Measurements from ENCODE around the gene GSG1L. TPM values are rescaled to one million over a fixed set of nuclear protein-coding genes. Genes with fewer than 3 reads are reported as not detected.

GSG1L gene
- total RNA-seq, 1 donor from 2014 or later = not detected

DNA sequence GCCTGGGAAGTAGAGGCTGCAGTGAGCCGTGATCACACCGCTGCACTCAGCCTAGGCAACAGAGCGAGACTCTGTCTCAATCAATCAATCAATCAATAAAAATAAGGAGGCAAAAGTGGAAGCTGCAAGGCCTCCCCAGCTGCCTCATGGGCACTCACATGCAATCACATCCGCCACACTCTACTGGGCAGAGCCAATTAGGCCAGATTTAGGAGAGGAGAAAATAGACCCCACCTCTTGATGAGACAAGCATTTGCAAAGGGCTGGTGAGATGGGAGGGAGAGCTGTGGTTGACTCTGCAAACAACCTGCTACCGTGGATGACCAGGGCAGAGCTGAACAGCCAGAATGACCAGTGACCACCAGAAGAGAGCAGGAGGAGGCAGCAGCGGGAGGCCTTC, 14.7 kb upstream of the GSG1L start:
- no peak overlapping the region for H3K4me3 ChIP-seq (ENCODE audit: low read depth, low read length)
- DNase-seq (ENCODE audit: low read depth) = no peak
- TF ChIP-seq, protein P1, sequence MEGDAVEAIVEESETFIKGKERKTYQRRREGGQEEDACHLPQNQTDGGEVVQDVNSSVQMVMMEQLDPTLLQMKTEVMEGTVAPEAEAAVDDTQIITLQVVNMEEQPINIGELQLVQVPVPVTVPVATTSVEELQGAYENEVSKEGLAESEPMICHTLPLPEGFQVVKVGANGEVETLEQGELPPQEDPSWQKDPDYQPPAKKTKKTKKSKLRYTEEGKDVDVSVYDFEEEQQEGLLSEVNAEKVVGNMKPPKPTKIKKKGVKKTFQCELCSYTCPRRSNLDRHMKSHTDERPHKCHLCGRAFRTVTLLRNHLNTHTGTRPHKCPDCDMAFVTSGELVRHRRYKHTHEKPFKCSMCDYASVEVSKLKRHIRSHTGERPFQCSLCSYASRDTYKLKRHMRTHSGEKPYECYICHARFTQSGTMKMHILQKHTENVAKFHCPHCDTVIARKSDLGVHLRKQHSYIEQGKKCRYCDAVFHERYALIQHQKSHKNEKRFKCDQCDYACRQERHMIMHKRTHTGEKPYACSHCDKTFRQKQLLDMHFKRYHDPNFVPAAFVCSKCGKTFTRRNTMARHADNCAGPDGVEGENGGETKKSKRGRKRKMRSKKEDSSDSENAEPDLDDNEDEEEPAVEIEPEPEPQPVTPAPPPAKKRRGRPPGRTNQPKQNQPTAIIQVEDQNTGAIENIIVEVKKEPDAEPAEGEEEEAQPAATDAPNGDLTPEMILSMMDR (conservative IDR thresholded peaks at IDR 0.05; ENCODE audit: low read depth, low read length) = no peak

GRCh38 chr16:28073836-28074235, 10.3 kb upstream of the GSG1L start:
- no peak for DNase-seq (ENCODE audit: low read depth)
- H3K4me3 ChIP-seq (ENCODE audit: low read depth, low read length) = no peak overlapping the region
- TF ChIP-seq, protein P1 (conservative IDR thresholded peaks at IDR 0.05; ENCODE audit: low read depth, low read length) = no peak

- H3K4me3 ChIP-seq (ENCODE audit: low read depth, low read length) = no peak overlapping the region
- TF ChIP-seq, protein P1 (conservative IDR thresholded peaks at IDR 0.05; ENCODE audit: low read depth, low read length) = no peak
- no peak for DNase-seq (ENCODE audit: low read depth)
These were observed 8.6 kb upstream of the GSG1L start for GRCh38 chr16:28072087-28072486.

DNA sequence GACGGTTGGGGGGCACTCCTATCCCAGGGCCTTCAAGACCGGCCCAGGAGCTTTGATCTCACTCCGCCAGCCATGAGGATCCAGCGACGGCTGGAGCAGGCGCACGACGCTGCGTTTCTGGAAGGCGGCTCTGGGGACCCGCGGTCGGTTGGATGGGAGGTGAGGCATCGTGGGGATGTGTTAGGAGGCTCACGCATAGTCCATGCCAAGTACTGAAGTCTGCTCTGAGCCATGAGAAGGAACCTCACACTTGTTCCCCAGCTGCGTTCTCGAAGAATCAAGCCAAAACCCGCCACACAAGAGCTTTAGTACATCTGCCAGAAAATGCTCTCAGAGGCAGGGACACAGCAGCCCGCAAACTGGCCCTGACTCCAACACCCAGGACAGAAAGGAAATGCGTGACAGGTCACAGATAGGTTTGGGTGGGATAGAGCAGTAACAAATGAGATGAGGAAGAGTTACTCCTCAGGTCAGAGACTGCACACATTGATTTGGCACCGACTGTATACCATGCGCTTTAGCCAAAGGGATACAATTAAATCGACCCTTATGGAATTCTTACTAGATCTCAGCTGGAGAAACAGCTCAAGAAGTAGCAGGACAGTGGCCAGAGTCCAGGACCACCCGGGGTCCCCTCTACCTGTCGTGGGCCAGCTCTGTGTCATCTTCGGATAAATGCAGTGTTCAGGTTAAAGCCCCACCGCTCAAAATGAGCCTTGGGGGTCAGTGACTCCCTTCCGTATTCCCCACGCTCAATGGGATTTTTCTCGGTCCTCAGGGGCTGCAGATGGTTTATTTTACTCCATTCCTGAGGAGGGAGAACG, 6.7 kb upstream of the GSG1L start:
- DNase-seq (ENCODE audit: low read depth) = no peak
- TF ChIP-seq, protein P1 (conservative IDR thresholded peaks at IDR 0.05; ENCODE audit: low read depth, low read length) = no peak
- no peak overlapping the region for H3K4me3 ChIP-seq (ENCODE audit: low read depth, low read length)

GRCh38 chr16:28068976-28069375, 5.5 kb upstream of the GSG1L start:
- DNase-seq (ENCODE audit: low read depth) = no peak
- TF ChIP-seq, protein P1 (conservative IDR thresholded peaks at IDR 0.05; ENCODE audit: low read depth, low read length) = no peak

DNA sequence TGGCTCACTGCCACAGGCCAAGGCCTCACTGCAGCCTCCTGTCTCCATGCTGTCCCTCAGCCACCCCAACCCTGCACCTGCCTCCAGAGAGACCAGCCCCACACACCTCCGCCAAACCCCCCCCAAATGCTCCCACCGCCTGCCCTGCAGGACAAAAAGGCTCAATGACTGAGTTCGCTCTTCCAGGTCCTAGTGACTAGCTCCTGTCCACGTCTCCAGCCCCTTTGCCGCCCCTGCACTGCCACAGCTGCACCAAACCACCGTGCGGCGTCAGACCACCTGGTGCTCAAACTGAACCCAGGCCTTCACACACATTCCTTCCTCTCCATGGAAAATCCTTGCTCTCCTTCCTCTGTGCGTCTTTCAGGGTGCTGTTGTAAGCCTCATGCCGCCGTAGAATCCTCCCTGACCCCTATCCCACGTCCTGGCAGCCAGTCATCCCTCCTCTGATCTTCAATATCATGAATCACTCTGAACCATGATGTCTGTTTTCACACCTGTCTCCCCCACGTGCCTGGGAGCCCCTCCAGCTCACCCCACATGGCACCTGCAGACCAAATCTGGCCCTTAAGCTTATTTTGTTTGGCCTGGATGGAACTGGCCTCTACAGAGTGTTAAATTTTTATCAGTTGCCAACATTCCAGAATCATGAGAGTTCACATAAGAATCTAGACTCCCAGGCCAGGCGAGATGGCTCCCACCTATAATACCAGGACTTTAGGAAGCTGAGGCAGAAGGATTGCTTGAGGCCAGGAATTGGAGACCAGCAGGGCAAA, 4.3 kb upstream of the GSG1L start:
- TF ChIP-seq, protein P1 (conservative IDR thresholded peaks at IDR 0.05; ENCODE audit: low read depth, low read length) = no peak

More at GRCh38 chr16:28068976-28069375, 5.5 kb upstream of the GSG1L start:
- no peak overlapping the region for H3K4me3 ChIP-seq (ENCODE audit: low read depth, low read length)

More for the DNA sequence above, 4.3 kb upstream of the GSG1L start:
- DNase-seq (ENCODE audit: low read depth) = no peak
- H3K4me3 ChIP-seq (ENCODE audit: low read depth, low read length) = no peak overlapping the region

Measured in epithelial cell of proximal tubule (primary cell).